GM12874 (cell line): ENCODE data around the gene CHTOP.

ENCODE experiments used
- CTCF ChIP-seq: IDR thresholded peaks from 2 replicates; pipeline ENCODE4 v1.5.1; 2011; ENCODE audit warnings: low read depth, mild to moderate bottlenecking, control low read depth, low read length, moderate library complexity; ENCODE audit not compliant: insufficient read depth

CHTOP gene

GRCh38 chr1:153598309-153599172 lies 35.3 kb upstream of the CHTOP start:
- TF ChIP-seq CTCF = no peak

- no peak for TF ChIP-seq CTCF
Observed at GRCh38 chr1:153599847-153600246, 34.0 kb upstream of the CHTOP start.

- no peak for TF ChIP-seq CTCF
Observed at GRCh38 chr1:153602749-153603148, 31.1 kb upstream of the CHTOP start.

- no peak for TF ChIP-seq CTCF
Observed at GRCh38 chr1:153606194-153606593, 27.7 kb upstream of the CHTOP start.

GRCh38 chr1:153607381-153607780 lies 26.5 kb upstream of the CHTOP start:
- no peak for TF ChIP-seq CTCF

GRCh38 chr1:153608089-153608682 lies 25.7 kb upstream of the CHTOP start:
- TF ChIP-seq CTCF = no peak

GRCh38 chr1:153608742-153609584 lies 24.9 kb upstream of the CHTOP start:
- no peak for TF ChIP-seq CTCF
